Right ventricle myocardium superior (tissue), 1 donor: ENCODE results near the gene SUPT20HL1. TPM values are rescaled to one million over a fixed set of nuclear protein-coding genes. Genes with fewer than 3 reads are reported as not detected.

ENCODE experiments used
- ATAC-seq: fragments of 200-7000 bp; cut with Tn5 transposase; one replicate; pipeline ENCODE4 v1.9.1; 2020; ENCODE audit warnings: mild to moderate bottlenecking; ENCODE audit not compliant: poor library complexity
- DNase-seq: peaks from one replicate; pipeline ENCODE4 v3.0.0-alpha.2; 2020
- intact Hi-C: fragments of 100-400 bp; cut with DNase I; formaldehyde crosslinking; loops from one replicate; pipeline ENCODE4 v1.11.2; 2022
- total RNA-seq: library from RNA; stranded (reverse); fragmentation: NEBNext Ultra II Directional; extraction: Animal tissue kit (Norgen Biotek cat#: 25700); gene quantifications from one replicate; pipeline ENCODE4 v1.2.1, GENCODE V29; 2021
- donor health status: DM: no; HTN: yes; CAD: no; lungs with severe emphysema.

Gene SUPT20HL1
- total RNA-seq, 1 donor from 2014 or later: not detected

GRCh38 chrX:24387724-24388123 is 27.3 kb downstream of the SUPT20HL1 start:
- ATAC-seq (no peak), DNase-seq (no peak)
- intact Hi-C loops: no loop called here

DNA sequence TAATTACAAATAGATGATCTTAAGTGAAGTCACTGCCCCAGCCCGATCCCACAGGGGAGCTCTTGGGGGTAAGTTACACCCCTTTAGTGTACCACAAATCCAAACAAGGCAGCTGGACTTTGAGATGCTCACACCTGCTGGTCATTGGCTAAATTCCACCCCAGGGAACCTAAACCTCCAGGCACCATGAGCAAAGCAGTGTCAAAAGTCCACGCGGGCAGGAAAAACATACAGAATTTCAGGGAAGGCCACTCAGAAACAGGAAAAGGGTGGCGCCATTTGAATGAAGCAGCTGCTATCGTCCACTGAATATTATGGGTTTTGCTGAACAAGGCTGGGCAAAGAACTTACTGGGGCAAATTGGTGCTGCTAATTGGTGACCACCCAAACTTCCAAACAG is 30.9 kb downstream of the SUPT20HL1 start:
- intact Hi-C loops: no loop called here
- DNase-seq (no peak), ATAC-seq (no peak)

DNA sequence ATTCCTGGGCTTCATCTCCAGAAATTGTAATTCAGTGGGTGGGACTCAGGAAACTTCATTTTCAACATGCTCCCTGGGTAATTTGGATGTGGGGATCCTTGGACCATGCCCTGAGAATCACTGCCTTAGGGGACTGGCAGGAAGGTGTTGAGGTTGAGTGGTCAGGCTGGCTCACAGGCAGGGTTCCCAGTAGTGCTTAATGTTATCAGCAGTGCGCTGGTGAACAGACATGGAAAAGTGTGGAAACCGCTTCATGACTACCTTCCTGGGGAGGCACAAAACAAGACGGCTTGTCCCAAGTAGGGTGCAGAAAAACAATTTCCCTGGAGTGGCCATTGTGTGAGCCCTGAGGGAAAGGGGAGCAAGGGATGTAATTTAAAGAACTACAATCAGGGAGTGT is 31.4 kb downstream of the SUPT20HL1 start:
- intact Hi-C loops: no loop called here
- ATAC-seq: peak; percentile 62
- DNase-seq: no peak

GRCh38 chrX:24392709-24393108 is 32.3 kb downstream of the SUPT20HL1 start:
- intact Hi-C loops: no loop called here
- ATAC-seq (peak; percentile 84), DNase-seq (peak; percentile 63)

- intact Hi-C loops: loop anchor here (5.0 kb wide), 1 partner anchor 102 kb away; no protein-coding TSS in a partner anchor
- DNase-seq (no peak), ATAC-seq (peak; percentile 80)
Measured at GRCh38 chrX:24395775-24396174, 35.3 kb downstream of the SUPT20HL1 start.

DNA sequence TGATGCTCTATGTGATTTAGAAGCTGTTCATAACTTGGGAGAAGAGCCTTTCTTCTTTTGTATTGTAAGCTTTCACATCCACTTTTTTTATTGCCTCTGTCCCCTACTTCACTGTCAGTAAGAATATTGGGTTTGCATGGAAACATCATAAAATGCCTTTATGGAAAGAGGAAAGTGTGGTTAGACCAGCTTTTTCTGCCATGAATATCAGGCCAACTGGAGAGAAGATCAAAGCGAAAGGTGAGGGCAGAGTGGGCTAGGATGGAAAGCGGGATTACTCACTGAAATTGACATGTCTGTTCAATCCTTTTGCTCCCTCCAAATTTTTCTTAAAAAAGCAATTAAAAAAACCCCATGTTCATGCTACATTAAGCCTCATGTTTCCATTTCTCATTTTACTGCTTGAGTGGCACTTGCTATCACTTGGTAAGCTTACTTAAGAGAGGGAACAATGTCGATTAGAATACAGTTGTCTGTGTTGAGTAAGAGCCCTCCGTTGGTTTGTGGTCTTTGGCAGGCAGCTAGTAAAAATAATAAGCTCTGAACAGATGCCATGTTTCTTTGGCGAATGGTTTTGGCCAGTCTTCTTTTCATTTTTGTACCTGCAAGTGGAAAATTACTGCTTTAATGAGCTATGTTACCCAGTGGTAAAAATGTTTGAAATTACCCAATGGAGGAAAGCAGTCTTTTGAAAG is 35.9 kb downstream of the SUPT20HL1 start:
- intact Hi-C loops: loop anchor here (5.0 kb wide), 1 partner anchor 101 kb away; no protein-coding TSS in a partner anchor
- ATAC-seq: peak; percentile 49
- no peak for DNase-seq

GRCh38 chrX:24396931-24397279 is 36.5 kb downstream of the SUPT20HL1 start:
- intact Hi-C loops: loop anchor here (5.0 kb wide), 1 partner anchor 100 kb away; no protein-coding TSS in a partner anchor
- ATAC-seq: peak; percentile 18
- DNase-seq: no peak

DNA sequence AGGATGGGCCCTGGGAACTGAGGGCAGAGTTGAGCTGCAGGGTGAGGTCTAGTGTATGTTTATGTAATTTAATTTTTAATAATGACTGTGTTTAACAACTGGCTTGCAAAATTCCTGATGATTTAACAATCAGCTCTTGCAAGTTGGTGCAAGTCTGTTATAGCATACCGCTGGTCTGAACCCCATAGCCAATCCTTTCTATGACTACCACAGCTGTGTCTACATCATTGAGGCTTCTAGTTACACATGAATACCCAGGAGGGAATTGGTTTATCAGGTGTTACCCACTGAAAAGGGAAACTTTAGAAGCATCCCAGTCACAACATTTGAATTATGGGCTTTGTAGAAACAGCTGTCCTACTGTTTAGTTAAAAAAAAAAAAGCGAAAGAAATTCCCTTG is 38.3 kb downstream of the SUPT20HL1 start:
- DNase-seq: no peak
- intact Hi-C loops: loop anchor here (5.0 kb wide), 1 partner anchor 99 kb away; no protein-coding TSS in a partner anchor
- ATAC-seq: no peak

GRCh38 chrX:24399550-24399949 is 39.1 kb downstream of the SUPT20HL1 start:
- ATAC-seq (no peak), DNase-seq (no peak)
- intact Hi-C loops: loop anchor here (5.0 kb wide), 1 partner anchor 98 kb away; no protein-coding TSS in a partner anchor

DNA sequence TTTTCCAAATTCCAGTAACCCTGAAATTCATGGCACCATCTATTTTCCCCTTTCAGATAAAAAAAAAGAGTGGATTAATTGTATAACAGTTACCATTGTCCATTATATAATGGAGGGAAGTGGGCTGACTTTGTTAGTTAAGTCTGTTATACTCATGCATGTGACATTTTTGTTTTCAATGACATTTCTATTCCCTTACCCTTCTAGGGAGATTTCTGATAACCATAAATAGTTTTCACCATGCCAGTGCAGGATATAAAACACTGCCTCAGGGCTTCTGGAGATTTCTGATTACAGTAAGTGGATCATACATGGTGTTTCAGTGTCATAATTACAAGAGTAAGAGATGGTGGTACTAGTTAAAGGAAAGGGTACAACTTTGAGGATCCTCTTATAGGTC is 45.5 kb downstream of the SUPT20HL1 start:
- intact Hi-C loops: no loop called here
- ATAC-seq (no peak), DNase-seq (no peak)

Other genes with a start within 250 kb of the SUPT20HL1 start
- 32.9 TPM for gene ZFX, start 210.9 kb upstream of the SUPT20HL1 start, total RNA-seq
- gene SUPT20HL2, start 46.6 kb upstream of the SUPT20HL1 start, total RNA-seq: not detected
- gene PDK3, start 104.6 kb downstream of the SUPT20HL1 start, total RNA-seq: 5.1 TPM